ENCODE data around the gene TCFL5.
"Not testable (repeated sequence)": the region's sequence is repeated elsewhere in the genome, so short reads cannot be mapped to it uniquely, and the experiment has no call there.

The TCFL5 gene

GRCh38 chr20:62852841-62853240 lies 8.8 kb downstream of the TCFL5 start:
- no peak for DNase-seq

DNA sequence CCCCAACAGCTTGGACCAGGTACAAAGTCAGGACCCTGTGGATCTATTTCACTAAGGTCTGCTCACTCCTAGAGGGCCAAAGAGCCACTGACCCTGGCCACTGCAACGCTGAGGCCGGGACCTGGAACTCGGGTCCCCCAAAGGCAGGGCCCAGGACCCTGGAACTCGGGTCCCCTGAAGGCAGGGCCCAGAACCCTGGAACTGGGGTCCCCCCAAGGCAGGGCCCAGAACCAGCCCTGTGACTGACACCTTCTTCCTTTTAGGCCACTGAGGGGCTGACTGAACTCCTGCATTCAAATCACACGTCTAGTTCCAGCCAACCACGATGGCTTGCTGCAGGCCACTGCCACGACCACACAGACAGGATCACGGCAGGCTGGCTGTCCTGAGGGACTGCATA lies 9.4 kb downstream of the TCFL5 start:
- DNase-seq: no peak

DNA sequence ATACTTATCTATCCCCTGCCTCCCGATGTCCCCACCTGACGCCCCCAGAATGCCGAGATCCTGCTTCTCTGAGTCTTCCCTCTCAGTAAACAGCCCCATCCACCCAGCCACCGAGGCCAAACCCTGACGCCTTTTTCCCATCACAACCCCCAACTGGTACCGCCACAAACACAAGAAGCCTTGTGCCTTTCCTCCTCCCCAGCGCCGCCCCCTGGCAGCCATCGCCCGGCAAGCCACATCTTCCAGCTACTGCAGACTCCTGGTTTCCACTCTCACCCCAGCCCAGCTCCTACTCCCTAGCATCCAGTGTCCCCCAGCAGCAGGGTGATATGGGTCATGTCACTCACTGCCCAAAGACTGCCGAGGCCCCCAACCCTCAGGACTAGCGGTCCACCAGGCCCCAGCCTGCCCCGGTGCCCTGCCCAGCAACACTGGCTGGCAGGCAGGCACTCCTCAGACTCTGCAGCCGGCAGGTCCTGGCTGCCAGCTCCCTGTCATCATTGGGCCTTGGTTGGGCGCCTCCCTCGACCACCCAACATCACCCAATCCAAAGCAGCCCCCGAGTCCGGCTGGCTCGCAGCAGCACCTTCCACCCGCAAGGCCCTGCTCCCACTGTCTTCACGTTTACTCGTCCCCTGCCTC lies 11.2 kb downstream of the TCFL5 start:
- no peak for DNase-seq

DNA sequence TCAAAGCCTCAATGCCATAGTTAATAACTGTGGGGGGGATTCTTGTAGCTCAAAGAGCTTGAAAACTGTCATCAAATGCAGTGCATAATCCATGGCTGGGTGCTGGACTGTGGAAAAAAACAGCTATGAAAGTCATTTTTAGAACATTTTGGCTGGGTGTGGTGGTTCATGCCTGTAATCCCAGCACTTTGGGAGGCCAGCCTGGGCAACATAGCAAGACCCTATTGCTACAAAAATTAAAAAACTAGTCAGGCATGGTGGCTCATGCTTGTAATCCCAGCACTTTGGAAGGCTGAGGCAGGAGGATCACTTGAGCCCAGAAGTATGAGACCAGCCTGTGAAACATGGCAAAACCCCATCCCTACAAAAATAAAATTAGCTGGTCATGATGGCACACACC lies 12.2 kb downstream of the TCFL5 start:
- DNase-seq: no peak

DNA sequence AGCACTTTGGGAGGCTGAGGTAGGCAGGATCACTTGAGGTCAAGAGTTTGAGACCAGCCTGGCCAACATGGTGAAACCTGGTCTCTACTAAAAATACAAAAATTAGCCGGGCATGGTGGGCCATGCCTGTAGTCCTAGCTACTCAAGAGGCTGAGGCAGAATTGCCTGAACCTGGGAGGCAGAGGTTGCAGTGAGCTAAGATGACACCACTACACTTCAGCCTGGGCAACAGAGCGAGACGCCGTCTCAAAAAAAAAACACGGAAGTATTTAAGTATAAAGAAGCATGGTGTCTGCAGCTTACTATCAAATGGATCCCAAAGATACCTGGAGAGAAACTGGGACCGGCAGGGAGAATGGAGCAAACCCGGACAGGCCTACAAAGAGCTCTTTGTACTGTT lies 12.7 kb downstream of the TCFL5 start:
- not testable (repeated sequence) for DNase-seq

DNA sequence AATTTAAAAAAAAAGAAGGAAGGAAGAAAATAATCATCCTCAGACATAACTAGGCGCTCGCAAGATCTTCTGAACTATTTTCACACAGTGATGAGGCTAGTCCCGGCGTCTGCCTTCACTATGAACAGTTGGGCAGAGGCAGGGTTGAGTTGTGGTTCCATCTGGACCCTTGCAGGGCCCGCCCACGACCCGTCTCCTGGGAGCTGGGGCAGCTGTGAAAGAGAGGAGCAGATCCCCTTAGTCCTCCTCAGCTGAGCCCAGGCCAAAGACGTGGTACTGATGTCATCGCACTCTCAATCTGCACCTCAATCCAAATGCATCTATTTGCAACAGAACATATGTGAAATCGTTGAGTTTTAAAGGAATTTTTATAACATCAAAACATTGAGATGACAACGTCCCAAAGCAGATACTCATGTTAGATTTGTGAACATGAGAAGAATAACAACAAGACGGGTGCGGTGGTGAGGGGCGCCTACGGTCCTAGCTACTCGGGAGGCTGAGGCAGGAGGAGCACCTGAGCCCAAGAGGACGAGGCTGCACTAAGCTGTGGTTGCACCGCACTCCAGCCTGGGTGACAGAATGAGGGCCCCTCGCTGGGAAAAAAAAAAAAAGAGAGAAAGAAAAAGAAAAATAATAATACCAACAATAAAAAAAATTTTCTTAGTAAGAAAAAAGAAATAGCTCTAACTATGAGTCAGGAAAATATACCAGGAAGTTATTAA lies 15.3 kb downstream of the TCFL5 start:
- no peak for DNase-seq

- no peak for DNase-seq
Observed at GRCh38 chr20:62845416-62846160, 16.0 kb downstream of the TCFL5 start.

DNA sequence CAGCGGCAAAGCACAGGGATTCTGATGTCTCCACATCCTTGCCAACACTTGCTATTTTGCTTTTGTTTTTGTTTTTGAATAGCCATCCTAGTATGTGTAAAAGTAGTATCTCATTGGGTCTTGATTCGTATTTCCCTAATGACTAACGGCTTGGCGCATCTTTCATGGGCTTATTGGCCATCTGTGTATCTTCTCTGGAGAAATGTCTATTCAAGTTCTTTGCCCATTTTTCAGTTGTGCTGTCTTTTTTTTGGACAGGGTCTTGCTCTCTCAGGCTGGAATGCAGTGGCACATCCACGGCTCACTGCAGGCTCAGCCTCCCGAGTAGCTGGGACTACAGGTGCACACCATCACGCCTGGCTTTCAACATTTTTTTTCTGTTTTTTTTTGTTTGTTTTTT lies 17.4 kb downstream of the TCFL5 start:
- DNase-seq: no peak

DNA sequence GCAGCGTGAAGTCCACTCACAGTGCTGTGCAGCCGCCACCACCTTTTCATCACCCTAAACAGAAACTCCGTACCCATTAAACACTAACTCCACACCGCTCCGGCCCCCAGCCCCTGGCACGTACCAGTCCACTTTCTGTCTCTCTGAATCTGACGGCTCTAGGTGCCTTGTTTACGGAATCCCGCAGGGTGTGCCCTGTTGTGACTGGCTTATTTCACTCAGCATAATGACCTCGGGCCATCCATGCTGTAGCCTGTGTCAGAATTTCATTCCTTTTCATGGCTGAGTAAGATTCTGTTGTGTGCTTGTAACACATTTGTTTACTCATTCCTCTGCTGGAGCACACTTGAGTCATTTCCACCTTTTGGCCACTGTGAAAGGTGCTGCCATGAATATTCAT lies 18.0 kb downstream of the TCFL5 start:
- DNase-seq: no peak

DNA sequence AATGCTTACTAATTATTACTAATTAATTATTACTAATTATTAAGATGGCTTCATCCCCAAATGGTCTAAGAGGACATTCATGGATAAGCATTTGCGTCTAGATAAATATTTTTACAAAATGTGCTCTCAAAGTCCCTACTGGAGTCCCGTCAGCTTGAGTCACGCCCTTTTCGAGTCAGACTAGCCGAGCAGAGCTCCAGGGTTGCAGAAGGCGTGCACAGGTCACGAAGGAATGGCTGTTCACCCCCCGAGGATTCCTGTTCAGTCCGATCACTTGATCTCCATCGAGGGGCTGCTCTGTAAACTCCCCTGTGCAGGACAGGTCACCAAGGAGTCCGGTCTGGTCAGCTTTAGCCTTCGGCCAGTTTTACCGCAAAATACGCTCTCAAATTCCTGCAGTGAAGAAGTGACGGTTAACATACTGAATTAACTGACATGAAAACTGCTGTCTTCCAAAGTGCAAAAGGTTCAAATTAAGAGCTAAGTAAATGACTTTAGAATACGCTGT lies 19.9 kb downstream of the TCFL5 start:
- DNase-seq: no peak

DNA sequence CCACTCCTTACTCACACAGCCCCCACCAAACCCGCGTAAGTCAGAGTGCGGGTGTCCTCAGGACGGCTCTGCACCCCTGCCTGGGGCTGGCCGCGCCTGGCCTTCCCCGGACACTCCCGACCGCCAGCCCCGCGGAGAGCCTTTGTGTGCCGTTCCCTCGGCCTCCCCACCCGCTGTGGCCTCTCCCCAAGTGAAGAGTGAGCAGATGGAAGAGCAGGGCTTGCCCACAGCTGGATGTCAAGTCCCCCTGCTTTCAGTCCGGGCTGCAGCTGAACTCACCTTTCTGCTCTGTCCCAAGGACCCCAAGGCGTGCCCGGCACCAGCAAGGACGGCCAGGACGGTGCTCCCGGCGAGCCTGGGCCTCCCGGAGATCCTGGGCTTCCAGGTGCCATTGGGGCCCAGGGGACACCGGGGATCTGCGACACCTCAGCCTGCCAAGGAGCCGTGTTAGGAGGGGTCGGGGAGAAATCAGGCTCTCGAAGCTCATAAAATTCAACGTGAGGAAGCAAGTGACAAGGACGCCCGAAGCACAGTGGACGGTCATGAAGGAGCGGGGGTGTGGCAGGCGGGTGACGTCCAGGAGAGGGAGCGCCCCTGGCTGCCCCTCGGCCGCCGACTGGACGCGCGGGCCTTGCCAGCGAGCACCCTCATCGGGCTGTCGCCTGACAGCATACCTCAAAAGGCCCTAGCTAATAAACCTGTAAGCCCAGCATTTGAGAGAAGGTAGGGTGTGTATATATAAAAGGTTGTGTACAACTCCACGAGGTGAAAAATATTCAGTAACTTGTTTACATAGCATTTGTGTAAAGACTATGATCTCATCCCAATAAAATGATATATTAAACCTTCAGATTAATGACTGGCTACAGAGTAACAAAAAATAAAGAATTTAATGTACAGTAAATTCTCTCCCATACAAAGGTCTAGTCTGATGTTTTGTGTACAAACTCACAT lies 21.1 kb downstream of the TCFL5 start:
- no peak for DNase-seq

DNA sequence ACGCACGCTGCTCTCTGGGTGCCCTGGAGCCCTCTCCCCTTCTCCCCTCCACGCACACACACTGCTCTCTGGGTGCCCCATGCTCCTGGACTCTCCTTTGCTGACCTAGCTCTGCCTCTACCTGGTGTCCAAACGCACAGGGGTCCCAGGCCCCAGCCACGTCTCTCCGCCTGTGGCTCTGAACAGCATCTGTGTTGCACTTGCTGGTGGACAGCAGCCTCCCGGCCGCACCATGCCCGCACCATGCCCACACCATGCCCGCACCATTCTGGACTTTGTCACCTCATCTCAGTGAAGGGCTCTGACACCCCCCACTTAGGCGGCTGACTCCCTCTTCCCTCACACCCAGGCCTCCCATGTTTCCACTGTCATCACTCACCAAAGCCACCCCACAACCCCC lies 21.8 kb downstream of the TCFL5 start:
- no peak for DNase-seq

GRCh38 chr20:62839261-62839660 lies 22.4 kb downstream of the TCFL5 start:
- DNase-seq: no peak

- no peak for DNase-seq
Observed at GRCh38 chr20:62838128-62838891, 23.3 kb downstream of the TCFL5 start.

GRCh38 chr20:62837790-62838127 lies 23.9 kb downstream of the TCFL5 start:
- DNase-seq: no peak

DNA sequence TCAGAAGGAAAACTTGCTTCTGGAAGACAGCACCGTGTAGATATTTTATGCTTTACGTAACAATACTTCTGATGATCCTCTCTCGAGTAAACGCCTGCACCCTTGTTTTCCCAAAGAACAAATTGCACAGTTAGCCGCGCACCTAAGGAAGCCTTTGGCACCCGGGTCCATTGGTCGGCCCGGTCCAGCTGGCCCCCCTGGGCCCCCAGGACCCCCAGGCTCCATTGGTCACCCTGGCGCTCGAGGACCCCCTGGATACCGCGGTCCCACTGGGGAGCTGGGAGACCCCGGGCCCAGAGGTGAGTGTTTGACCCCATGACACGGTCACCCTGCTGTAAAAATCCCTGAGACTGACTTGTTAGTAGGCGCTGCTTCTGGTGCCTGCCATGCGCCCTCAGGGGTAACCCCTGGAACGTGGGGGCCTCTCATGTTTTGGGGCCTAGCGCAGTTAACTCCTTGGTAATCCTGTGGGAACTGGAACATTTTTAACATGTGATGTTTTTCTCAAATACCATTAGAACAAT lies 24.6 kb downstream of the TCFL5 start:
- DNase-seq: no peak

- DNase-seq: no peak
Observed at GRCh38 chr20:62835931-62836861, 25.4 kb downstream of the TCFL5 start.

DNA sequence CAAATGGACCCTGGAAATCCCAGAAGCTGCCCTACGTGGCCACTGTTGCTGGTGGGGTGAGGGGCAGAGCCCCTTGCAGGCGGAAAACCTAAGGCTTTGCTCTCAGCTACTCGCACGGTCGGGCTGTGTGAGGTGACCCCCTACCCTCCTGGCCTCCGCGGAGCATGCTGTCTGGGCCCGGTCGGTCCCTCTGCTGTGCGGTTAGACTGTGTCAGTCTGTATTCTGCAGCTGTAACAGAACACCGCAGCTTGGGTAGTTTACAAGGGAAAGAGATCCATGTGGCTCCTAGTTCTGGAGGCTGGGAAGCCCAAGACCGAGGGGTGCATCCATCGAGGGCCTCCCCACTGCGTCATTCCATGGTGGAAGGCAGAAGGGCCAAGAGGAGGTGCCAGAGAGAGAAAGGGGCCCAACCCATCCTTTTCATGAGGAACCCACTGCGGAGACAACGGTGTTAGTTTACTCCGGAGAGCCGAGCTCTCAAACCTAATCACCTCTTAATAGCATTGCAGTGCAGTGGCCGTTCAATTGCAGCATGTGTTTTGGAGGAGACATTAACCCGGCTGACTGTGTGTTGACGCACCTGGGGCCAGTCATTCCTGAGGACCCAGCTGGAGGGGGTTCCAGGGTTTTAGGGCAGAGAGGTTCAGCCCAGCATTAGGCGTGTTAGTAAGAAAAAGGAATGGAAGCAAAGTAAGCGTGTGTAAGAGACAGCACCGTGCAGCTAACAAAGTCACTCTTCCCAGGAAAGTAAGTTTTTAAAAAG lies 26.5 kb downstream of the TCFL5 start:
- no peak for DNase-seq

GRCh38 chr20:62832951-62833391 lies 28.7 kb downstream of the TCFL5 start:
- DNase-seq: no peak

Data from CD4-positive, alpha-beta T cell treated with Interleukin-12 subunit alpha and Interleukin-12 subunit beta, for 1 hour (primary cell).